Measurements from ENCODE around the gene ADAT1. TPM values are rescaled to one million over a fixed set of nuclear protein-coding genes. Genes with fewer than 3 reads are reported as not detected.

The ADAT1 gene
- polyA plus RNA-seq, 1 experiment, result 18.9 TPM

DNA sequence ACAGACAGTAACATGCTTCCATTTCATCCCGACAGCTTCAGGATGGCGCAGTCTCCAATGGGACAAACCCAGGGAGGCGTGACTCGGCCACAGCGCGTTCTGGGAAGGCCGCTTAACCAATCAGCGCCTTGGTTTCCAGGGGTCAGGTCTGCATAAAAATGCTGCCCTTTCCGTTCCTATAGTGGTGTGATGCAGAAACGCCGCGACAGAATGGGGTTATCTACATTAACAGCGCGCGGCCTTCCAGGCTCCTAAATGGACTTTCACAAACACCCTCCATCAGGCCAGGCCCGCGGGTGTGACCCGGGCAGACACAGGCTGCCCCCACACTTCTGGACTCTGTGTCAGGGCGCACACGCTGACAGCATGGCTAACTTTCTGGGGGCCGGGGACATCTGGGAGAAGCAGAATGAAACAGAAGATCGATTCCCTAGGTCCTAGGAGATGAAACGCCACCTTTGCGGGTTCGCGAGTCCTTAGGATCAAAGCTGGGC lies 67.8 kb downstream of the ADAT1 start:
- CTCF ChIA-PET, result interaction anchor here (0.8 kb wide), 1 partner anchor 10 kb away, joined by 4 read pairs; no protein-coding TSS in a partner anchor
- POLR2A ChIA-PET, result interaction anchor here (0.6 kb wide), 1 partner anchor 114 kb away, joined by 3 read pairs; no protein-coding TSS in a partner anchor
- TF ChIP-seq, protein P1, sequence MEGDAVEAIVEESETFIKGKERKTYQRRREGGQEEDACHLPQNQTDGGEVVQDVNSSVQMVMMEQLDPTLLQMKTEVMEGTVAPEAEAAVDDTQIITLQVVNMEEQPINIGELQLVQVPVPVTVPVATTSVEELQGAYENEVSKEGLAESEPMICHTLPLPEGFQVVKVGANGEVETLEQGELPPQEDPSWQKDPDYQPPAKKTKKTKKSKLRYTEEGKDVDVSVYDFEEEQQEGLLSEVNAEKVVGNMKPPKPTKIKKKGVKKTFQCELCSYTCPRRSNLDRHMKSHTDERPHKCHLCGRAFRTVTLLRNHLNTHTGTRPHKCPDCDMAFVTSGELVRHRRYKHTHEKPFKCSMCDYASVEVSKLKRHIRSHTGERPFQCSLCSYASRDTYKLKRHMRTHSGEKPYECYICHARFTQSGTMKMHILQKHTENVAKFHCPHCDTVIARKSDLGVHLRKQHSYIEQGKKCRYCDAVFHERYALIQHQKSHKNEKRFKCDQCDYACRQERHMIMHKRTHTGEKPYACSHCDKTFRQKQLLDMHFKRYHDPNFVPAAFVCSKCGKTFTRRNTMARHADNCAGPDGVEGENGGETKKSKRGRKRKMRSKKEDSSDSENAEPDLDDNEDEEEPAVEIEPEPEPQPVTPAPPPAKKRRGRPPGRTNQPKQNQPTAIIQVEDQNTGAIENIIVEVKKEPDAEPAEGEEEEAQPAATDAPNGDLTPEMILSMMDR (IDR thresholded peaks at IDR 0.05; ENCODE audit: insufficient read depth, low read depth, low read length), result no peak
- Histone ChIP-seq H3K36me3 (ENCODE audit: control insufficient read depth, insufficient read depth, low read length) (no peaks in the 10 kb centered on the region), H3K27me3 (ENCODE audit: control insufficient read depth, insufficient read depth, low read length) (peaks cover 1% of the 10 kb centered on the region; the same call in 1 of the 2 replicates), H3K4me3 (ENCODE audit: low read depth, low read length) (peak overlapping the region; percentile 81)
- DNase-seq (ENCODE audit: low read depth), result peak; percentile 33

GRCh38 chr16:75552951-75553350 lies 70.1 kb downstream of the ADAT1 start:
- ChIA-PET CTCF (interaction anchor here (0.6 to 1.9 kb wide), 2 partner anchors 27 to 36 kb away, joined by 6 to 11 read pairs; no protein-coding TSS in a partner anchor), POLR2A (no interaction called here)
- TF ChIP-seq, protein P1 (IDR thresholded peaks at IDR 0.05; ENCODE audit: insufficient read depth, low read depth, low read length), result no peak
- H3K36me3 ChIP-seq (ENCODE audit: control insufficient read depth, insufficient read depth, low read length), result no peaks in the 10 kb centered on the region
- H3K27me3 ChIP-seq (ENCODE audit: control insufficient read depth, insufficient read depth, low read length), result no peaks in the 10 kb centered on the region
- H3K4me3 ChIP-seq (ENCODE audit: low read depth, low read length), result no peak overlapping the region
- DNase-seq (ENCODE audit: low read depth), result no peak

DNA sequence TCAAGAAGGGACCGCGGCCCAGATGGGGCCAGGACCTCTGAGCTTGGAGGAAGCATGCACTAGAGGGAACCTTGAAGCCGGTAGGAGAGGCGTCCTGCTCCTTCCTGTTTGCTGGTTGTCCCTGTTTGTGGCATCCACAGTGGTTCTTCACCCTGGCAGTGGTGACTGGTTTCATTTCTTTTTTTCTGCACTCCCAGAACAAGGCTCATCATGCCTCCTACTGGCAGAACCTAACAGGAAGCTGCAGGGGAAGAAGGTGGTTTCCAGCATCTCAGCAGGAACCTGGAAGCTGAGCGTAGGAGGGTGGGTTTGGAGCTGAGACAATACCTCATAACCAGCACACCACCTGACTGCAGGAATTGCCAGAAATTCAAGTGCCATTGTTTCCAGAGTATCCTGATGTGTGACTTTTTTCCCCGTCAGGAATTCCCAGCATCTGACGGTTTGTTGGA lies 72.8 kb downstream of the ADAT1 start:
- Histone ChIP-seq H3K36me3 (ENCODE audit: control insufficient read depth, insufficient read depth, low read length) (no peaks in the 10 kb centered on the region), H3K27me3 (ENCODE audit: control insufficient read depth, insufficient read depth, low read length) (no peaks in the 10 kb centered on the region), H3K4me3 (ENCODE audit: low read depth, low read length) (no peak overlapping the region)
- DNase-seq (ENCODE audit: low read depth), result no peak
- CTCF ChIA-PET, result interaction anchor here (0.8 to 2.7 kb wide), 5 partner anchors 13 to 80 kb away, joined by 3 to 12 read pairs (median 6); no protein-coding TSS in a partner anchor
- TF ChIP-seq, protein P1 (IDR thresholded peaks at IDR 0.05; ENCODE audit: insufficient read depth, low read depth, low read length), result peak; percentile 27
- POLR2A ChIA-PET, result no interaction called here

Other genes starting within 250 kb of the ADAT1 start
- gene CFDP1, start 189.8 kb downstream of the ADAT1 start, polyA plus RNA-seq (2011; rRNA removed), result 10.9 and 38.6 TPM in 2 replicates
- gene TMEM170A, start 158.6 kb downstream of the ADAT1 start, polyA plus RNA-seq (2011; rRNA removed), result 5.2 and 8.2 TPM in 2 replicates
- gene CHST6, start 127.8 kb downstream of the ADAT1 start, polyA plus RNA-seq (2011; rRNA removed), result 0.10 and 0.12 TPM in 2 replicates
- 0.15 TPM in 1 of 2 replicates, not detected in the other for gene CHST5, start 87.2 kb downstream of the ADAT1 start, polyA plus RNA-seq (2011; rRNA removed)
- gene TMEM231, start 67.0 kb downstream of the ADAT1 start, polyA plus RNA-seq (2011; rRNA removed), result 19.8 and 38.8 TPM in 2 replicates
- 32.3 and 61.9 TPM in 2 replicates for gene GABARAPL2, start 56.9 kb downstream of the ADAT1 start, polyA plus RNA-seq (2011; rRNA removed)
- gene KARS1, start 24.4 kb upstream of the ADAT1 start, polyA plus RNA-seq (2011; rRNA removed), result 118 and 170 TPM in 2 replicates
- gene TERF2IP, start 24.5 kb upstream of the ADAT1 start, polyA plus RNA-seq (2011; rRNA removed), result 19.1 and 28.9 TPM in 2 replicates
- gene CPHXL2, start 53.7 kb upstream of the ADAT1 start, polyA plus RNA-seq (2011; rRNA removed), result not detected in 2 replicates
- gene DUXB, start 78.2 kb upstream of the ADAT1 start, polyA plus RNA-seq (2011; rRNA removed), result not detected in 2 replicates
- not detected in 2 replicates for gene CPHXL, start 103.2 kb upstream of the ADAT1 start, polyA plus RNA-seq (2011; rRNA removed)

Measured in BJ (cell line).